ENCODE results near the gene GSTK1. TPM values are rescaled to one million over a fixed set of nuclear protein-coding genes. Genes with fewer than 3 reads are reported as not detected.
"Not testable (repeated sequence)": the region's sequence is repeated elsewhere in the genome, so short reads cannot be mapped to it uniquely, and the experiment has no call there.

GSTK1 gene
- total RNA-seq, 1 experiment from 2014 or later, result 161 TPM

- in situ Hi-C loops (cut with HindIII; ENCODE audit: low pct_unique_long_range_greater_than_20kb, low sequenced_read_pairs), result no loop called here
- DNase-seq (ENCODE audit: low read depth, low spot score), result peak; percentile 39
Measured at GRCh38 chr7:143284591-143285469, 21.6 kb downstream of the GSTK1 start, which contains the start of gene TMEM139. TMEM139 (plus strand) TSS chr7:143284958; CDS start chr7:143285958, 1,000 bp downstream.

GRCh38 chr7:143285470-143285778 is 22.2 kb downstream of the GSTK1 start:
- no peak for DNase-seq (ENCODE audit: low read depth, low spot score)
- in situ Hi-C loops (cut with HindIII; ENCODE audit: low pct_unique_long_range_greater_than_20kb, low sequenced_read_pairs), result no loop called here

GRCh38 chr7:143285806-143286521 is 22.7 kb downstream of the GSTK1 start:
- in situ Hi-C loops (cut with HindIII; ENCODE audit: low pct_unique_long_range_greater_than_20kb, low sequenced_read_pairs), result no loop called here
- DNase-seq (ENCODE audit: low read depth, low spot score), result peak; percentile 73

GRCh38 chr7:143286522-143286890 is 23.3 kb downstream of the GSTK1 start:
- no peak for DNase-seq (ENCODE audit: low read depth, low spot score)
- in situ Hi-C loops (cut with HindIII; ENCODE audit: low pct_unique_long_range_greater_than_20kb, low sequenced_read_pairs), result no loop called here

- in situ Hi-C loops (cut with HindIII; ENCODE audit: low pct_unique_long_range_greater_than_20kb, low sequenced_read_pairs), result no loop called here
- no peak for DNase-seq (ENCODE audit: low read depth, low spot score)
Measured at GRCh38 chr7:143287339-143287934, 24.2 kb downstream of the GSTK1 start.

- peak; percentile 98 for DNase-seq (ENCODE audit: low read depth, low spot score)
- in situ Hi-C loops (cut with HindIII; ENCODE audit: low pct_unique_long_range_greater_than_20kb, low sequenced_read_pairs), result no loop called here
Measured at GRCh38 chr7:143287935-143288826, 24.9 kb downstream of the GSTK1 start, which contains the start of gene CASP2. CASP2 (plus strand) TSS chr7:143288351; CDS start chr7:143288456, 105 bp downstream.

- in situ Hi-C loops (cut with HindIII; ENCODE audit: low pct_unique_long_range_greater_than_20kb, low sequenced_read_pairs), result no loop called here
- DNase-seq (ENCODE audit: low read depth, low spot score), result no peak
Measured at GRCh38 chr7:143288836-143289235, 25.6 kb downstream of the GSTK1 start.

GRCh38 chr7:143289421-143289820 is 26.2 kb downstream of the GSTK1 start:
- no peak for DNase-seq (ENCODE audit: low read depth, low spot score)
- in situ Hi-C loops (cut with HindIII; ENCODE audit: low pct_unique_long_range_greater_than_20kb, low sequenced_read_pairs), result no loop called here

GRCh38 chr7:143289888-143290287 is 26.6 kb downstream of the GSTK1 start:
- DNase-seq (ENCODE audit: low read depth, low spot score); in situ Hi-C loops (cut with HindIII; ENCODE audit: low pct_unique_long_range_greater_than_20kb, low sequenced_read_pairs): not testable (repeated sequence)

- in situ Hi-C loops (cut with HindIII; ENCODE audit: low pct_unique_long_range_greater_than_20kb, low sequenced_read_pairs), result no loop called here
Measured at GRCh38 chr7:143290293-143290692, 27.1 kb downstream of the GSTK1 start.

GRCh38 chr7:143292876-143293275 is 29.6 kb downstream of the GSTK1 start:
- in situ Hi-C loops (cut with HindIII; ENCODE audit: low pct_unique_long_range_greater_than_20kb, low sequenced_read_pairs), result no loop called here
- no peak for DNase-seq (ENCODE audit: low read depth, low spot score)

More at GRCh38 chr7:143290293-143290692, 27.1 kb downstream of the GSTK1 start:
- no peak for DNase-seq (ENCODE audit: low read depth, low spot score)

- in situ Hi-C loops (cut with HindIII; ENCODE audit: low pct_unique_long_range_greater_than_20kb, low sequenced_read_pairs), result no loop called here
- DNase-seq (ENCODE audit: low read depth, low spot score), result no peak
Measured at GRCh38 chr7:143295870-143296269, 32.6 kb downstream of the GSTK1 start.

- in situ Hi-C loops (cut with HindIII; ENCODE audit: low pct_unique_long_range_greater_than_20kb, low sequenced_read_pairs), result no loop called here
- DNase-seq (ENCODE audit: low read depth, low spot score), result no peak
Measured at GRCh38 chr7:143296686-143297085, 33.4 kb downstream of the GSTK1 start.

- no peak for DNase-seq (ENCODE audit: low read depth, low spot score)
- in situ Hi-C loops (cut with HindIII; ENCODE audit: low pct_unique_long_range_greater_than_20kb, low sequenced_read_pairs), result no loop called here
Measured at GRCh38 chr7:143299346-143299745, 36.1 kb downstream of the GSTK1 start.

GRCh38 chr7:143299840-143300239 is 36.6 kb downstream of the GSTK1 start:
- peak; percentile 69 for DNase-seq (ENCODE audit: low read depth, low spot score)
- in situ Hi-C loops (cut with HindIII; ENCODE audit: low pct_unique_long_range_greater_than_20kb, low sequenced_read_pairs), result no loop called here

- in situ Hi-C loops (cut with HindIII; ENCODE audit: low pct_unique_long_range_greater_than_20kb, low sequenced_read_pairs), result no loop called here
- no peak for DNase-seq (ENCODE audit: low read depth, low spot score)
Measured at GRCh38 chr7:143300959-143301935, 38.0 kb downstream of the GSTK1 start.

All from SK-MEL-5 (cell line).